Fibroblast of mammary gland (primary cell): Measurements from ENCODE around the gene ZNF43.

ENCODE experiments used
- DNase-seq: peaks from one replicate; pipeline ENCODE4 v3.0.0-alpha.2; 2010; ENCODE audit warnings: low read depth
- H3K4me3 ChIP-seq: 2 replicates; pipeline ENCODE4 v1.5.1; 2011; ENCODE audit warnings: low read depth, mild to moderate bottlenecking, low read length, moderate library complexity; ENCODE audit not compliant: control insufficient read depth
- TF ChIP-seq, protein P1 (sequence below): conservative IDR thresholded peaks from 2 replicates; pipeline ENCODE4 v1.5.1; 2011; ENCODE audit warnings: low read depth, low read length, inconsistent platforms; ENCODE audit not compliant: control insufficient read depth, insufficient read depth

The ZNF43 gene

DNA sequence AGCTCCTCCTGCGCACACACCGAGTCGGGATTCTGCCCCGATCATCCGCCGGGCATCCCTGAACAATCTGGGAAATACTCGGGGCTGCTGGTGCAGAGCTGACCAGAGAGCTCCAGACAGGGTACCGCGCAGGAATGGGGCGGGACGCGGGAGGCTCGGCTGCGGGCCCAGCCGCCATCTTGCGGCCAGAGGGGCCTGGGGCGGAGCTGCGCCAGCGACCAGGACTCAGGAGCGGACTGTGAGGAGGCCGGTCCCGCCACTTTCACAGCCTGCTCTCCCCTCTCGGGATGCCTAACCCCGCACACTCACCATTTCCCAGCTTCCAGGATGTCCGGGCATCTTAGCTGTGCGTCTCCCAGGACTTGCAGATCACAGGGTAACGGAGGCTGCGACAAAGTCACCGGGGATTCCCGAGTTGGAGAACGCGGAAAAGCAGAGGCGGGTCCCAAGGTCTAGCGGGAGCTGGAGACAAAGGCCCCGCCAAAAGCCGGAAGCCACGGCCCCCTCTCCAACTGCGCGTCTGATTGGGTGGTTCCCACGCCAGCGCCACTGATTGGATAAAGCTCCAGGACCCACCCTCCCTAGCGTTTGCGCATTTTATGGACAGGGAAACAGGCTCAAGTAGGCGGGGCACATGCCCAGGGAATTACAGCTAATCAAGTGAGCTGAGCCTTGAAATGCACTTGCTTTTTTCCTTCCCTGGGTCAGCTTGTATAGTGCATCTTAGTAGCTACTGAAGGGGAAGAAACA is 15.8 kb upstream of the ZNF43 start:
- TF ChIP-seq, protein P1, sequence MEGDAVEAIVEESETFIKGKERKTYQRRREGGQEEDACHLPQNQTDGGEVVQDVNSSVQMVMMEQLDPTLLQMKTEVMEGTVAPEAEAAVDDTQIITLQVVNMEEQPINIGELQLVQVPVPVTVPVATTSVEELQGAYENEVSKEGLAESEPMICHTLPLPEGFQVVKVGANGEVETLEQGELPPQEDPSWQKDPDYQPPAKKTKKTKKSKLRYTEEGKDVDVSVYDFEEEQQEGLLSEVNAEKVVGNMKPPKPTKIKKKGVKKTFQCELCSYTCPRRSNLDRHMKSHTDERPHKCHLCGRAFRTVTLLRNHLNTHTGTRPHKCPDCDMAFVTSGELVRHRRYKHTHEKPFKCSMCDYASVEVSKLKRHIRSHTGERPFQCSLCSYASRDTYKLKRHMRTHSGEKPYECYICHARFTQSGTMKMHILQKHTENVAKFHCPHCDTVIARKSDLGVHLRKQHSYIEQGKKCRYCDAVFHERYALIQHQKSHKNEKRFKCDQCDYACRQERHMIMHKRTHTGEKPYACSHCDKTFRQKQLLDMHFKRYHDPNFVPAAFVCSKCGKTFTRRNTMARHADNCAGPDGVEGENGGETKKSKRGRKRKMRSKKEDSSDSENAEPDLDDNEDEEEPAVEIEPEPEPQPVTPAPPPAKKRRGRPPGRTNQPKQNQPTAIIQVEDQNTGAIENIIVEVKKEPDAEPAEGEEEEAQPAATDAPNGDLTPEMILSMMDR: no peak
- peak overlapping the region; percentile 90 for H3K4me3 ChIP-seq
- DNase-seq: peak; percentile 95

DNA sequence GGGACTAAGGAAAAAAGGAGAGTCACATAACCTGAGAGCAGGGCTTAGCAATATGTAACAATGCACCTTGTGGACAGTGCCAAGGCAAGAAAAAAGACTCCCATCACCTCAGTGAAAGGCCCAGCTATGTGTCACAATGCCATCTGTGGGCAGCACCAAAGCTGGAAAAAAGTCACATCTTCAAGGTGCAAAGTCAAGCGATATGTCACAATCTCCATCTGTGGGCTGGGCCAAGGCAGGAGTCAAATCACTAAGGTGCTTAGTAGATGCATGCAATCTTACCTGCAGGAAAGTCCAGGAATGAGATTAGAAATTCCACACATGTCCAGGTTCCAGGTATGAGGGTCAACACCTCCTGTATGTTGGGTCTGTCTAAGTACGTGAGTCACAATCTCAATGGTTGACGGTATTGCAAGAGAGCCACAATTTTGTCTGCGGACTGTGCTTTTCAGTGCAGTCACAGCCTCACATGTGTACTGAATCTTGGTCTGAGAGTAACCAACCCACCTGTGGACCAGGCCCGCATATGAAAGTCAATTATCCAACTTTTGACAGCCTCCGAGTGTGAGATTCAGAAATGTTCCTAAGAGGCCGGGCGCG is 14.8 kb upstream of the ZNF43 start:
- peak overlapping the region; percentile 90 for H3K4me3 ChIP-seq
- TF ChIP-seq, protein P1: no peak
- DNase-seq: peak; percentile 2

DNA sequence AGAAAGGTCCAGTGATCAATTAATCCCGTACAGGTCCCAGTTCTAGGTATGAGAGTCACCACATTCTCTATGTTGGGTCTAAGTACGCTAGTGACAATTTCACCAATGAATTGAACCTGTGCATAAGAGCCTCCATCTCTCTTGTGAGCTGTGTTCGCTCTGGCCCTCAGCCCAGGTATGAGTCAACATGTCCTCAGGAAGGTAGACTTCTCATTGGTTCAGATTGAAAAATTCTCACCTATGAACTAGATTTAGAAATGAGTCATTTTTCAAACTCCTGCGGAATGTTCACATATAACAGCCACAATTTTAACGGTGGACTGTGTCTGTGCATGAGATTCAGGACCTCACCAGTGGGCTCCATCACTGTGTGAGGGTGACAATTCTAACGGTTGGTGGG is 12.7 kb upstream of the ZNF43 start:
- TF ChIP-seq, protein P1: no peak
- no peak overlapping the region for H3K4me3 ChIP-seq
- no peak for DNase-seq

DNA sequence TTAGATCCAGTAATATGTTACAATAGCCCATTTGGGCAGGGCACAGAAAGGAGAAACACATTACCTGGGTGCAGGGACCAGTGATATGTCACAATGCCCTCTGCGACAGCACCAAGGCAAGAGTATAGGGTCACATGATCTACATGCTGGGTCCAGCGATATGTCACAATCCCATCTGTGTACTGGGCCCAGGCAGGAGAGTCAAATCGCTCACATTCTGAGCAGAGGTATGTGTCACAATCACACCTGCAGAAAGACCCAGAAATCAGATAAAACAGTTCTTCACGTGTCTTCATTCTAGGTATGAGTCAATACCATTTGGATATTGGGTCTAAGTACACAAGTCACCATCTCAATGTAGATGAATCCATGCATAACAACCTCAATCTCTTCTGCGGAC is 7.1 kb upstream of the ZNF43 start:
- H3K4me3 ChIP-seq: no peak overlapping the region
- TF ChIP-seq, protein P1: no peak
- DNase-seq: no peak

DNA sequence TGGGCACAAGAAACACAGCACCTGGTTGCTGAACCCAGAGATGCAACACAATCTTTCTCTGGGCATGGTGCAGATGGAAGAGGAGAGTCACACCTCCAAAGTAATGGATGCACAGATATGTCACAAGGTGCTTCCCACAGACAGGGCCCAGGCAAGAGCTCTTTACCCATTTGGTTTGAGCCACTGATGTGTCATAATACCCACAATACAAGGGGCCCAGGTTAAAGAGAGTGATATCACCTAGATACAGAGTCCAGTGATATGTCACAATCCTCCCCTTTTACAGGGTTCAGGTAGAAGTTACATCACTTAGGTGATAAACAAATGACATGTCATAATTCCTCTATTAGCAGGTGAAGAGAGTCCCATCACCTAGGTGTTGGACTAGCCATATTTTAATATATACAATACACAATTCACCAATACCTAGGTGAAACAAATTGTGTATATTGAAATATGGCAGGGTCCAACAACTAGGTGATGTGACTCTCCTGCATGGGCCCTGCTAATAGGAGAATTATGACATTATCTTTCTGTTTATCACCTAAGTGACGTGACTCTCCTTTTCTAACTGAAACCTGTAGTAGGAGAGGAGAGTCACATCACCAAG is 5.6 kb upstream of the ZNF43 start:
- DNase-seq: no peak
- TF ChIP-seq, protein P1: no peak
- no peak overlapping the region for H3K4me3 ChIP-seq

DNA sequence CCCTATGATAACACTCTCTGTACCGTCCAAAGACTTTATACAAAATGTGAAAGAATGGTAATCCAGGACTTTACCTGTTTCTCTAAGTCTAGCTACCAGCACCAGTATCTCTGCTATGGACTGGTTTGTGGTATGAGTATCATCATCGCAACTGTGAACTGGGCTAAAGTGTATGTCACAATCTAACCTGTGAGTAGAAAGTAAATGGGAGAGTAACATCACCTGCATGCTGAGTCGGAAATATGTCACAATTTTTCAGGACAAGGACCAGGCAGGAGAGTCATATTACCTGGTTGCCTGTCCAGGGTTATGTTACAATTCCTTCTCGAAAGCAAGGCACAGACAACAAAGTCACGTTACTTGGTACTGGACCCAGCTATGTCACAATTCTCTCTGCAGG is 5.1 kb upstream of the ZNF43 start:
- DNase-seq: no peak
- TF ChIP-seq, protein P1: no peak
- no peak overlapping the region for H3K4me3 ChIP-seq
